IMR-90 (cell line): ENCODE measurements around the gene SPPL2A. TPM values are rescaled to one million over a fixed set of nuclear protein-coding genes. Genes with fewer than 3 reads are reported as not detected.

Source experiments
- ATAC-seq: fragments of 200-7000 bp; cut with Tn5 transposase; 2 replicates; pipeline ENCODE4 v1.9.1; 2020; ENCODE audit warnings: low read depth, mild to moderate bottlenecking, moderate library complexity
- BruUV-seq: library from RNA; stranded (reverse); fragments of 400-500 nt; replicated peaks from 2 replicates; lab custom pipeline; 2021; lab: Mats Ljungman, UMichigan
- CTCF ChIA-PET: fragments of 300-600 bp; formaldehyde crosslinking; extraction: SDS; loops from one replicate; lab custom pipeline; 2021; ENCODE audit warnings: antibody characterized with exemption; lab: Yijun Ruan, JAX
- POLR2A ChIA-PET: fragments of 300-600 bp; sonication (Branson Sonifier 250); formaldehyde crosslinking; loops from one replicate; lab custom pipeline; 2022; ENCODE audit warnings: antibody characterized with exemption; ENCODE audit not compliant: unreplicated experiment; lab: Charles Lee
- DNase-seq: peaks from one replicate; pipeline ENCODE4 v3.0.0; 2013
- H2AFZ ChIP-seq: replicated peaks from 2 replicates; pipeline ENCODE3; 2013; ENCODE audit warnings: low read length, mild to moderate bottlenecking; ENCODE audit not compliant: poor library complexity
- H2AK5ac ChIP-seq: 2 replicates; pipeline ENCODE4 v1.6.1; 2013; ENCODE audit warnings: low read depth, low read length, inconsistent platforms
- H2AK9ac ChIP-seq: replicated peaks from 2 replicates; pipeline ENCODE3; 2013; ENCODE audit warnings: mild to moderate bottlenecking, low read depth, low read length, moderate library complexity; ENCODE audit not compliant: poor library complexity
- H2BK120ac ChIP-seq: 2 replicates; pipeline ENCODE4 v1.6.1; 2013; ENCODE audit warnings: low read depth, low read length, inconsistent platforms
- H2BK15ac ChIP-seq: 3 replicates; pipeline ENCODE4 v1.6.1; 2013; ENCODE audit warnings: low read depth, low read length, inconsistent platforms
- H2BK20ac ChIP-seq: 2 replicates; pipeline ENCODE4 v1.6.1; 2013; ENCODE audit warnings: low read depth, mild to moderate bottlenecking, inconsistent platforms, low read length, moderate library complexity
- H2BK5ac ChIP-seq: 2 replicates; pipeline ENCODE4 v1.6.1; 2013; ENCODE audit warnings: mild to moderate bottlenecking, low read depth, low read length, inconsistent platforms; ENCODE audit not compliant: poor library complexity, severe bottlenecking
- H3K14ac ChIP-seq: replicated peaks from 2 replicates; pipeline ENCODE4 v1.6.1; 2013; ENCODE audit warnings: low read depth, low read length, inconsistent platforms
- H3K18ac ChIP-seq: 2 replicates; pipeline ENCODE4 v1.6.1; 2013; ENCODE audit warnings: low read depth, low read length, control low read depth
- H3K23ac ChIP-seq: 2 replicates; pipeline ENCODE4 v1.6.1; 2013; ENCODE audit warnings: low read depth, low read length, inconsistent platforms
- H3K27ac ChIP-seq: 2 replicates; pipeline ENCODE4 v1.5.1; 2013; ENCODE audit warnings: mild to moderate bottlenecking, control low read depth, low read length; ENCODE audit not compliant: insufficient read depth
- H3K27me3 ChIP-seq: 2 replicates; pipeline ENCODE4 v1.6.1; 2013; ENCODE audit warnings: low read length; ENCODE audit not compliant: control insufficient read depth, insufficient read depth
- H3K36me3 ChIP-seq: 2 replicates; pipeline ENCODE4 v1.6.1; 2013; ENCODE audit warnings: low read length, mixed read lengths; ENCODE audit not compliant: control insufficient read depth, insufficient read depth
- H3K4ac ChIP-seq: 2 replicates; pipeline ENCODE4 v1.6.1; 2013; ENCODE audit warnings: low read depth, low read length, inconsistent platforms
- H3K4me1 ChIP-seq: 2 replicates; pipeline ENCODE4 v1.6.1; 2013; ENCODE audit warnings: low read length, mixed read lengths; ENCODE audit not compliant: control insufficient read depth, insufficient read depth
- H3K4me2 ChIP-seq: 2 replicates; pipeline ENCODE4 v1.6.1; 2013; ENCODE audit warnings: low read depth, mild to moderate bottlenecking, control low read depth, low read length, moderate library complexity
- H3K4me3 ChIP-seq: 2 replicates; pipeline ENCODE4 v1.5.1; 2013; ENCODE audit warnings: low read depth, mild to moderate bottlenecking, control low read depth, low read length, moderate library complexity; ENCODE audit not compliant: insufficient read depth
- H3K56ac ChIP-seq: 2 replicates; pipeline ENCODE4 v1.6.1; 2013; ENCODE audit warnings: low read length, inconsistent platforms; ENCODE audit not compliant: insufficient read depth; ENCODE audit errors: extremely low read depth
- H3K79me1 ChIP-seq, 2 experiments: 2 replicates each; pipeline ENCODE4 v1.6.1; 2013; ENCODE audit warnings: low read length in 2 of 2, inconsistent platforms in 1 of 2, low read depth in 1 of 2
- H3K9ac ChIP-seq: 2 replicates; pipeline ENCODE4 v1.6.1; 2013; ENCODE audit warnings: low read depth, low read length, control low read depth
- H3K9me1 ChIP-seq: 2 replicates; pipeline ENCODE4 v1.6.1; 2013; ENCODE audit warnings: low read length, inconsistent platforms; ENCODE audit not compliant: insufficient read depth
- H3K9me3 ChIP-seq: 2 replicates; pipeline ENCODE4 v1.6.1; 2013; ENCODE audit warnings: low read length; ENCODE audit not compliant: control insufficient read depth, insufficient read depth
- H4K20me1 ChIP-seq: 2 replicates; pipeline ENCODE4 v1.6.1; 2013; ENCODE audit warnings: low read length, inconsistent platforms; ENCODE audit not compliant: insufficient read depth
- H4K5ac ChIP-seq: 2 replicates; pipeline ENCODE4 v1.6.1; 2013; ENCODE audit warnings: mild to moderate bottlenecking, low read depth, low read length, control low read depth
- H4K8ac ChIP-seq, 2 experiments: 2 replicates each; pipeline ENCODE4 v1.6.1; 2013; ENCODE audit warnings: low read depth in 2 of 2, low read length in 2 of 2, control low read depth in 1 of 2, inconsistent platforms in 1 of 2
- H4K91ac ChIP-seq: 2 replicates; pipeline ENCODE4 v1.6.1; 2013; ENCODE audit warnings: low read depth, low read length, inconsistent platforms; ENCODE audit not compliant: insufficient read depth
- BHLHE40 ChIP-seq: fragments of 150-350 bp; IDR thresholded peaks from 2 replicates; pipeline ENCODE4 v1.6.1; 2016; ENCODE audit warnings: mild to moderate bottlenecking, low read depth, low read length
- CEBPB ChIP-seq: IDR thresholded peaks from 2 replicates; pipeline ENCODE4 v1.6.1; 2012; ENCODE audit warnings: low read depth, low read length, improper control_type of control experiment
- CHD1 ChIP-seq: IDR thresholded peaks from 2 replicates; pipeline ENCODE4 v1.6.1; 2012; ENCODE audit warnings: low read depth, low read length, improper control_type of control experiment
- POLR2A ChIP-seq: IDR thresholded peaks from 2 replicates; pipeline ENCODE4 v1.6.1; 2012; ENCODE audit warnings: mild to moderate bottlenecking, low read depth, low read length
- RFX5 ChIP-seq: IDR thresholded peaks from 2 replicates; pipeline ENCODE4 v1.8.0; 2012; ENCODE audit warnings: low read depth, mild to moderate bottlenecking, low read length, moderate library complexity
- WGBS, 2 experiments: methylation state at CpG; one replicate each; pipeline versions ENCODE4 v1.1.5 to v1.1.7; 2013; ENCODE audit warnings: missing lambda C conversion rate in 2 of 2; ENCODE audit not compliant: insufficient read length in 1 of 2; ENCODE audit errors: extremely low coverage in 2 of 2; 5-methylcytosine and 5-hydroxymethylcytosine counted together
- dilution Hi-C: fragments of 300-500 bp; cut with HindIII; formaldehyde crosslinking; loops from one replicate; pipeline ENCODE4 v1.14.3; 2018; ENCODE audit warnings: low sequenced_read_pairs; ENCODE audit not compliant: unreplicated experiment
- in situ Hi-C: fragments of 300-500 bp; cut with MboI; formaldehyde crosslinking; loops from 3 replicates; pipeline ENCODE4 v1.14.3; 2019; ENCODE audit warnings: low sequenced_read_pairs, inconsistent platforms, mixed read lengths
- intact Hi-C: fragments of 100-400 bp; cut with micrococcal nuclease; formaldehyde crosslinking; loops from 2 replicates; pipeline ENCODE4 v1.10.0; 2022
- polyA plus RNA-seq, 3 experiments: library from polyadenylated mRNA; depleted of rRNA; stranded (reverse); fragments of >200 nt; gene quantifications; 2 replicates each; pipeline ENCODE4 v1.2.3, GENCODE V29; 2012; ENCODE audit warnings: low replicate concordance in 1 of 3
- total RNA-seq: library from RNA; depleted of rRNA; stranded (reverse); fragments of >200 nt; gene quantifications from 2 replicates; pipeline ENCODE4 v1.2.3, GENCODE V29; 2012

The SPPL2A gene
- total and polyA plus RNA-seq, 2 of the 4 experiments (the other 2 are of a cell fraction): 29.2 to 53.8 TPM

DNA sequence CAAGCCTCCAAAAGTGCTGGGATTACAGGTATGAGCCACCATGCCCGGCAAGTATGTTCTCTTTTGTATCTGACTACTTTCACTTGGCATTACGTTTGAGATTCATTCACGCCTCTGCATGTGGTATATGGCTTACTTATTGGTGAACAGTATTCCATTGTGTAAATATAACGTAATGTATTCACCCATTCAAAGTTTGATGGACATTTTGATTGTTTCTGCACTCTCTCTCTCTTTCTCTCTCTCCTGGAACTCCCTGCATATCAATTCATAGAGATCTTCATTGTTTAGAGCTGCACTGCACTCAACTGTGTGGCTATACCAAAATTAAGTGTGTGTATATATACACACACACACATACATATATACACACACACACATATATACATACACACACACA is 30.4 kb downstream of the SPPL2A start:
- WGBS, 2 experiments: no CpG with 5 or more reads among the region's 4 CpGs

More for the DNA sequence above, 30.4 kb downstream of the SPPL2A start:
- no peaks in the 10 kb centered on the region for H3K27me3 ChIP-seq
- H3K56ac ChIP-seq: no peak overlapping the region
- no peak overlapping the region for H2AK5ac ChIP-seq
- DNase-seq: no peak
- TF ChIP-seq CHD1: no peak
- TF ChIP-seq POLR2A: no peak
- TF ChIP-seq CEBPB: no peak
- no peak for TF ChIP-seq BHLHE40
- no peak for TF ChIP-seq RFX5
- intact Hi-C loops (no loop called here), in situ Hi-C loops (no loop called here), dilution Hi-C loops (no loop called here)
- no peak overlapping the region for H3K14ac ChIP-seq
- no peak overlapping the region for H3K4me2 ChIP-seq
- no TSS peak for BruUV-seq
- H3K36me3 ChIP-seq: peaks cover 15% of the 10 kb centered on the region
- H2BK15ac ChIP-seq: no peak overlapping the region
- no peak overlapping the region for H3K27ac ChIP-seq
- no peaks in the 10 kb centered on the region for H3K4me1 ChIP-seq
- no peaks in the 10 kb centered on the region for H3K9me1 ChIP-seq
- H3K4ac ChIP-seq: no peak overlapping the region
- H2BK20ac ChIP-seq: no peak overlapping the region
- no peak overlapping the region for H2AK9ac ChIP-seq
- ATAC-seq: no peak
- no peak overlapping the region for H3K9ac ChIP-seq
- no peak overlapping the region for H3K4me3 ChIP-seq
- H4K20me1 ChIP-seq: no peaks in the 10 kb centered on the region
- H3K18ac ChIP-seq: no peak overlapping the region
- no peak overlapping the region for H4K8ac ChIP-seq
- peaks cover 0 to 3% of the 10 kb centered on the region in 2 experiments; a peak in 1 of 4 replicates for H3K79me1 ChIP-seq
- H2BK5ac ChIP-seq: no peak overlapping the region
- no peaks in the 10 kb centered on the region for H3K9me3 ChIP-seq
- H2BK120ac ChIP-seq: no peak overlapping the region
- POLR2A ChIA-PET: interaction anchor here (0.6 kb wide), 1 partner anchor 35 kb away, joined by 3 read pairs; no protein-coding TSS in a partner anchor
- CTCF ChIA-PET: no interaction called here
- no peak overlapping the region for H2AFZ ChIP-seq
- no peak overlapping the region for H4K5ac ChIP-seq
- no peak overlapping the region for H3K23ac ChIP-seq
- no peak overlapping the region for H4K91ac ChIP-seq
